ENCODE measurements around the gene SH3TC1. TPM values are rescaled to one million over a fixed set of nuclear protein-coding genes. Genes with fewer than 3 reads are reported as not detected.
A peak's percentile ranks its signal among the peaks of the same experiment; 100 is the strongest.

SH3TC1 gene
- total and polyA plus RNA-seq, 2 of the 8 experiments (the other 6 are each of a cell fraction or from before 2014, with no cell fraction given) = 0.15 TPM; not detected in 1

DNA sequence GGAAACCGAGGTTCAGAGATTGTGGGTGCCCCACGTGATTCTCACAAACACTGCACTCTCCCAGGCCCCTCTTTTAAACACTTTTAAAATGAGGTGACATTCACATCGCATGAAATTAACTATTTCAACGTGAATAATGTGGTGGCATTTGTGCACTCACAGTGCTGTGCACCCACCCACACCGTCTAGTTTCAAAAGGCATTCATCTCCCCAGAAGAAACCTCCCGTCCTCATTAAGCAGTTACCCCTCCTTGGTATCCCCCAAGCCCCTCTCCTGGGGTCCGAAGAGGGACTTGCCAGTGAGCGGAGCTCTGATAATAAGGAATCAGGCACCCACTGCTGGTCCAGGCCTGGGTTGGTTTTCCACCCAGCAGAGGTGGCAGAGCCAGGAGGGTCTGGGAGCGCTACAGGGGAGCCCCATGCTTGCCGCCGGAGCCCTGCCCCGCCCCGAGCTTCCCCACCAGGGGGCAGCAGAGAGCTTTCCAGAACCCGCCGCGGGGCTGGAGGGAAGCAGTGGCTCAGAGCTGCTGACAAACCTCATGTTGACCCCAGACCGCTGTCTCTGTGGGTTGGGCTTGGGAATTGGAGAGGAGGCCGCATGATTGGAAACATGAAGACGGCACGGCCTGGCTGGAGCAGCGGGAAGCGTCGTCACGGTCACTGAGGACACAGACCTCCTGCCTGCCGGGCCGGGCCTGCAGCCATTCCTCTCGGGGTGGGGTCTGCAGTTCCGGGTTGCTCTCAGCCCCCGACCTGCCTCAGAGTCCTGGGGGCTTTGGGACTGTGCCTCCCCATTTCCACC is 43.0 kb downstream of the SH3TC1 start:
- Histone ChIP-seq H3K23ac (ENCODE audit: insufficient read length) (no peak overlapping the region), H2BK120ac (replicated peaks; ENCODE audit: low read depth, low read length) (no peak overlapping the region), H3K79me2 (ENCODE audit: control insufficient read depth in 1 of 2, insufficient read depth in 2 of 2, low read length in 2 of 2) (no peaks in the 10 kb centered on the region), H2AFZ (ENCODE audit: low read length) (peak overlapping the region; percentile 54; the same call in 1 of the 2 replicates), H3K27me3 (replicated peaks in 1 of 4; ENCODE audit: control insufficient read depth in 3 of 4, extremely low read depth in 1 of 4, insufficient read depth in 3 of 4, low read length in 3 of 4) (no peaks in the 10 kb centered on the region), H3K79me1 (ENCODE audit: low read depth, low read length) (peaks cover 3% of the 10 kb centered on the region; the same call in 1 of the 2 replicates), H4K91ac (replicated peaks; ENCODE audit: insufficient read length, low read length) (no peak overlapping the region), H3K4me2 (ENCODE audit: insufficient read depth in 1 of 2, low read depth in 2 of 2, low read length in 2 of 2) (no peak overlapping the region), H3K56ac (replicated peaks; ENCODE audit: insufficient read length, low read depth, low read length) (no peak overlapping the region), H3K27ac (ENCODE audit: low read depth, low read length) (no peak overlapping the region), H3K18ac (ENCODE audit: extremely low read depth, low read length) (peak overlapping the region; percentile 93), H4K20me1 (replicated peaks in 1 of 2; ENCODE audit: control insufficient read depth in 1 of 2, insufficient read depth in 2 of 2, low read length in 2 of 2) (peaks cover 0 to 5% of the 10 kb centered on the region in 2 experiments), H3K4me1 (replicated peaks in 1 of 4; ENCODE audit: control insufficient read depth in 3 of 4, insufficient read depth in 4 of 4, low read length in 3 of 4) (peaks cover 0 to 8% (median 3%) of the 10 kb centered on the region in 4 experiments; a peak in 6 of 7 replicates), H2AK5ac (ENCODE audit: low read depth, low read length) (no peak overlapping the region), H4K5ac (ENCODE audit: insufficient read length, low read depth, low read length) (no peak overlapping the region), H4K8ac (ENCODE audit: extremely low read depth, insufficient read depth, low read length) (peak overlapping the region; percentile 82), H3K4ac (replicated peaks; ENCODE audit: insufficient read length, low read depth, low read length) (no peak overlapping the region), H3K23me2 (ENCODE audit: low read depth, low read length) (no peaks in the 10 kb centered on the region), H3K9me3 (ENCODE audit: insufficient read depth in 2 of 2, low read depth in 1 of 2, low read length in 1 of 2) (no peaks in the 10 kb centered on the region), H3K36me3 (ENCODE audit: control insufficient read depth in 2 of 4, insufficient read depth in 4 of 4, low read length in 3 of 4) (no peaks in the 10 kb centered on the region; a peak in 1 of 8 replicates), H2BK15ac (ENCODE audit: low read length) (no peak overlapping the region), H3K14ac (ENCODE audit: insufficient read length) (no peak overlapping the region), H2BK12ac (ENCODE audit: low read depth, low read length) (0 out of 2 replicates have a peak overlapping the region, but pooled peaks have one; percentile 9), H3K4me3 (ENCODE audit: extremely low read depth in 1 of 4, insufficient read depth in 2 of 4, low read depth in 3 of 4, low read length in 4 of 4) (no peak overlapping the region), H2BK20ac (ENCODE audit: low read length) (no peak overlapping the region), H3K9ac (replicated peaks in 1 of 4; ENCODE audit: extremely low read depth in 1 of 4, low read depth in 3 of 4, low read length in 3 of 4) (no peak overlapping the region), H2BK5ac (ENCODE audit: low read depth, low read length) (no peak overlapping the region)
- CTCF ChIA-PET (ENCODE audit: partially characterized antibody) = interaction anchor here (0.6 to 4.4 kb wide), 34 partner anchors 12 to 232 kb away, joined by 3 to 33 read pairs (median 4); no protein-coding TSS in a partner anchor
- WGBS, 2 experiments (ENCODE audit: extremely low coverage in 1 of 2, insufficient coverage in 1 of 2, insufficient read length in 1 of 2, insufficient replicate concordance in 2 of 2, low coverage in 1 of 2, low lambda C conversion rate in 2 of 2, missing lambda C conversion rate in 1 of 2) = 38% methylated on average over 29 of the region's 29 CpGs; no CpG with 5 or more reads in 1 of the 2 experiments
- no peak for FAIRE-seq
- DNase-seq (ENCODE audit: low read depth in 1 of 2, low spot score in 2 of 2) = peak; percentile 76 to 100
- POLR2A ChIA-PET (ENCODE audit: partially characterized antibody) = no interaction called here
- TF ChIP-seq CEBPB (IDR thresholded peaks at IDR 0.05; ENCODE audit: low read depth, low read length) (no peak), SP1 (IDR thresholded peaks at IDR 0.05; ENCODE audit: low read depth, low read length) (no peak), CTBP2 (IDR thresholded peaks at IDR 0.05; ENCODE audit: borderline replicate concordance, insufficient read depth, insufficient read length, low read length) (no peak), FOSL1 (IDR thresholded peaks at IDR 0.05; ENCODE audit: insufficient read depth, low read depth, low read length) (no peak), GABPA (IDR thresholded peaks at IDR 0.05; ENCODE audit: borderline replicate concordance, insufficient read depth, low read length) (no peak), RXRA (IDR thresholded peaks at IDR 0.05; ENCODE audit: insufficient read depth, low read depth, low read length) (peak; percentile 77; the same call in 1 of the 2 replicates)
